Measurements from ENCODE around the gene PDE4D. TPM values are rescaled to one million over a fixed set of nuclear protein-coding genes. Genes with fewer than 3 reads are reported as not detected.

Gene PDE4D
- total RNA-seq, 1 donor from 2014 or later: 34.5 TPM

GRCh38 chr5:59119480-59119879 is 774.0 kb downstream of the PDE4D start:
- Histone ChIP-seq H3K36me3 (no peaks in the 10 kb centered on the region), H3K9me3 (replicated peaks) (no peaks in the 10 kb centered on the region), H3K27me3 (ENCODE audit: low read depth) (no peaks in the 10 kb centered on the region), H3K4me1 (peaks cover 52% of the 10 kb centered on the region), H3K27ac (replicated peaks) (no peak overlapping the region), H3K4me3 (no peak overlapping the region)
- no peak for DNase-seq
- intact Hi-C loops (cut with micrococcal nuclease): no loop called here
- TF ChIP-seq CTCF (IDR thresholded peaks at IDR 0.05; ENCODE audit: borderline replicate concordance): no peak

- no peak for DNase-seq
- Histone ChIP-seq H3K4me1 (peaks cover 39% of the 10 kb centered on the region), H3K27ac (replicated peaks) (no peak overlapping the region), H3K4me3 (no peak overlapping the region), H3K27me3 (ENCODE audit: low read depth) (no peaks in the 10 kb centered on the region), H3K9me3 (replicated peaks) (no peaks in the 10 kb centered on the region), H3K36me3 (no peaks in the 10 kb centered on the region)
- no peak for TF ChIP-seq CTCF (IDR thresholded peaks at IDR 0.05; ENCODE audit: borderline replicate concordance)
- intact Hi-C loops (cut with micrococcal nuclease): no loop called here
These were observed 776.2 kb downstream of the PDE4D start for GRCh38 chr5:59117320-59117719.

- Histone ChIP-seq H3K4me1 (peaks cover 44% of the 10 kb centered on the region), H3K4me3 (no peak overlapping the region), H3K27ac (replicated peaks) (peak overlapping the region; percentile 20), H3K36me3 (no peaks in the 10 kb centered on the region), H3K27me3 (ENCODE audit: low read depth) (no peaks in the 10 kb centered on the region), H3K9me3 (replicated peaks) (no peaks in the 10 kb centered on the region)
- no peak for TF ChIP-seq CTCF (IDR thresholded peaks at IDR 0.05; ENCODE audit: borderline replicate concordance)
- intact Hi-C loops (cut with micrococcal nuclease): no loop called here
- DNase-seq: no peak
These were observed 777.2 kb downstream of the PDE4D start for GRCh38 chr5:59116231-59116865.

- no peak for TF ChIP-seq CTCF (IDR thresholded peaks at IDR 0.05; ENCODE audit: borderline replicate concordance)
- Histone ChIP-seq H3K27ac (replicated peaks) (no peak overlapping the region), H3K4me1 (peaks cover 44% of the 10 kb centered on the region), H3K27me3 (ENCODE audit: low read depth) (no peaks in the 10 kb centered on the region), H3K36me3 (no peaks in the 10 kb centered on the region), H3K9me3 (replicated peaks) (no peaks in the 10 kb centered on the region), H3K4me3 (no peak overlapping the region)
- intact Hi-C loops (cut with micrococcal nuclease): no loop called here
- no peak for DNase-seq
These were observed 778.2 kb downstream of the PDE4D start for GRCh38 chr5:59115345-59115744.

GRCh38 chr5:59109383-59109782 is 784.1 kb downstream of the PDE4D start:
- H3K4me3 ChIP-seq: no peak overlapping the region
- no peak for DNase-seq
- H3K27me3 ChIP-seq (ENCODE audit: low read depth): no peaks in the 10 kb centered on the region
- intact Hi-C loops (cut with micrococcal nuclease): no loop called here
- no peaks in the 10 kb centered on the region for H3K9me3 ChIP-seq (replicated peaks)
- H3K27ac ChIP-seq (replicated peaks): peak overlapping the region; percentile 10
- TF ChIP-seq CTCF (IDR thresholded peaks at IDR 0.05; ENCODE audit: borderline replicate concordance): no peak
- H3K36me3 ChIP-seq: no peaks in the 10 kb centered on the region
- peaks cover 23% of the 10 kb centered on the region for H3K4me1 ChIP-seq

All from left ventricle myocardium inferior (tissue), 1 donor.